SK-N-MC (cell line): Measurements from ENCODE around the gene CCDC51.

Experiments
- EZH2 ChIP-seq: fragments of 200-600 bp; sonication (generic); IDR thresholded peaks from one replicate; pipeline ENCODE4 v1.6.1; 2017; ENCODE audit warnings: antibody characterized with exemption
- FOXP2 ChIP-seq: optimal IDR thresholded peaks from 2 replicates; pipeline ENCODE3; 2011; ENCODE audit warnings: mild to moderate bottlenecking, moderate library complexity; ENCODE audit not compliant: insufficient read depth; ENCODE audit errors: extremely low read length, control extremely low read depth
- POLR2AphosphoS5 ChIP-seq: IDR thresholded peaks from 2 replicates; pipeline ENCODE4 v1.6.1; 2012; ENCODE audit warnings: mild to moderate bottlenecking, low read depth, low read length, borderline replicate concordance

GRCh38 chr3:48428572-48429316, 11.2 kb downstream of the CCDC51 start:
- no peak for TF ChIP-seq EZH2
- TF ChIP-seq POLR2AphosphoS5: peak; percentile 57; the same call in 1 of the 2 replicates
- TF ChIP-seq FOXP2: no peak
